Cardiac fibroblast (primary cell): ENCODE results near the gene JAKMIP1.

Experiments used
- DNase-seq, 2 donors: peaks; one replicate each; pipeline versions ENCODE4 v3.0.0 to v3.0.0-alpha.2; 2010; ENCODE audit warnings: low read depth in 2 of 2
- H3K4me3 ChIP-seq, 2 donors: replicated peaks in 1 of 2; 1 replicate in 1 of 2; 2 replicates in 1 of 2; pipeline ENCODE4 v1.5.1; 2011; ENCODE audit warnings: low read depth in 2 of 2, low read length in 2 of 2, mild to moderate bottlenecking in 2 of 2, moderate library complexity in 1 of 2
- CTCF ChIP-seq: IDR thresholded peaks from one replicate; pipeline ENCODE4 v1.5.1; 2011; ENCODE audit warnings: low read depth, mild to moderate bottlenecking, low read length, inconsistent platforms

Gene JAKMIP1

GRCh38 chr4:6125103-6125651 is 75.2 kb downstream of the JAKMIP1 start:
- DNase-seq, result no peak
- no peak overlapping the region for H3K4me3 ChIP-seq
- no peak for TF ChIP-seq CTCF

- DNase-seq, result no peak
- no peak for TF ChIP-seq CTCF
- H3K4me3 ChIP-seq, result no peak overlapping the region
These were observed 75.8 kb downstream of the JAKMIP1 start for GRCh38 chr4:6124386-6125102.

- DNase-seq, result no peak
- H3K4me3 ChIP-seq, result no peak overlapping the region
- no peak for TF ChIP-seq CTCF
These were observed 76.4 kb downstream of the JAKMIP1 start for GRCh38 chr4:6123976-6124375.

GRCh38 chr4:6123541-6123940 is 76.8 kb downstream of the JAKMIP1 start:
- no peak for DNase-seq
- no peak for TF ChIP-seq CTCF

GRCh38 chr4:6123116-6123515 is 77.2 kb downstream of the JAKMIP1 start:
- no peak overlapping the region for H3K4me3 ChIP-seq
- no peak for TF ChIP-seq CTCF
- no peak for DNase-seq

More at GRCh38 chr4:6123541-6123940, 76.8 kb downstream of the JAKMIP1 start:
- H3K4me3 ChIP-seq, result no peak overlapping the region

GRCh38 chr4:6122496-6122895 is 77.9 kb downstream of the JAKMIP1 start:
- no peak for TF ChIP-seq CTCF
- DNase-seq, result no peak
- no peak overlapping the region for H3K4me3 ChIP-seq
